Spinal cord (tissue), 10 donors: Measurements from ENCODE around the gene PRELP. TPM values are rescaled to one million over a fixed set of nuclear protein-coding genes. Genes with fewer than 3 reads are reported as not detected.

Experiments
- DNase-seq, 6 donors: peaks; one replicate each; pipeline versions ENCODE4 v3.0.0 to v3.0.0-alpha.2; 2013 to 2015; ENCODE audit warnings: low spot score in 6 of 6, low read depth in 4 of 6
- H3K27ac ChIP-seq: one replicate; pipeline ENCODE4 v1.5.1; 2013; ENCODE audit warnings: low read depth, low read length, control low read depth
- H3K27me3 ChIP-seq: one replicate; pipeline ENCODE4 v1.6.1; 2013; ENCODE audit warnings: low read length; ENCODE audit not compliant: control insufficient read depth, insufficient read depth
- H3K36me3 ChIP-seq: one replicate; pipeline ENCODE4 v1.6.1; 2013; ENCODE audit warnings: low read length; ENCODE audit not compliant: control insufficient read depth, insufficient read depth
- H3K4me1 ChIP-seq: one replicate; pipeline ENCODE4 v1.6.1; 2013; ENCODE audit warnings: low read length; ENCODE audit not compliant: control insufficient read depth, insufficient read depth
- H3K4me3 ChIP-seq: one replicate; pipeline ENCODE4 v1.5.1; 2013; ENCODE audit warnings: low read depth, low read length, control low read depth
- H3K9me3 ChIP-seq: one replicate; pipeline ENCODE4 v1.6.1; 2013; ENCODE audit warnings: low read length; ENCODE audit not compliant: control insufficient read depth, insufficient read depth
- WGBS: methylation state at CpG from one replicate; pipeline ENCODE4 v1.1.5; 2013; ENCODE audit warnings: missing lambda C conversion rate; ENCODE audit not compliant: insufficient coverage; 5-methylcytosine and 5-hydroxymethylcytosine counted together
- polyA plus RNA-seq, 2 donors: library from polyadenylated mRNA; unstranded; fragments of 120-200 nt; gene quantifications; one replicate each; pipeline ENCODE4 v1.2.1, GENCODE V29; 2013; ENCODE audit not compliant: insufficient read length in 2 of 2
- total RNA-seq, 2 donors: library from RNA; depleted of rRNA in 1 of 2; stranded (reverse); fragments of 120-200 nt in 1 of 2; fragments of >200 nt in 1 of 2; gene quantifications; one replicate each; pipeline versions ENCODE4 v1.2.3 to v1.2.4, GENCODE V29; 2013 to 2014
- donor health status: healthy.

PRELP gene
- total and polyA plus RNA-seq, 4 donors = 3.4 to 8.0 (median 4.0) TPM

DNA sequence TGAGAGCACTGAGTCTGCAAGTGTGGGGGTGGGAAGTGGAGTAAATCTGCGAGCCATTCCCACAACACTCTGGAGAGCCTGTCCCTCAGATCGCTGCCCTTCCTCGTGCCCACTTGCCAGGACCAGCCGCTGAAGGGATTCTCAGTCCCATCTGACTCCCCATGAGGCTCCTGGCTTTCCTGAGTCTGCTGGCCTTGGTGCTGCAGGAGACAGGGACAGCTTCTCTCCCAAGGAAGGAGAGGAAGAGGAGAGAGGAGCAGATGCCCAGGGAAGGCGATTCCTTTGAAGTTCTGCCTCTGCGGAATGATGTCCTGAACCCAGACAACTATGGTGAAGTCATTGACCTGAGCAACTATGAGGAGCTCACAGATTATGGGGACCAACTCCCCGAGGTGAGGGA lies 20.2 kb downstream of the PRELP start:
- H3K27me3 ChIP-seq = no peaks in the 10 kb centered on the region
- peaks cover 34% of the 10 kb centered on the region for H3K4me1 ChIP-seq
- H3K9me3 ChIP-seq = no peaks in the 10 kb centered on the region
- H3K27ac ChIP-seq = no peak overlapping the region
- no peak overlapping the region for H3K4me3 ChIP-seq
- DNase-seq = no peak
- WGBS = 68% methylated on average over 5 of the region's 7 CpGs
- no peaks in the 10 kb centered on the region for H3K36me3 ChIP-seq

DNA sequence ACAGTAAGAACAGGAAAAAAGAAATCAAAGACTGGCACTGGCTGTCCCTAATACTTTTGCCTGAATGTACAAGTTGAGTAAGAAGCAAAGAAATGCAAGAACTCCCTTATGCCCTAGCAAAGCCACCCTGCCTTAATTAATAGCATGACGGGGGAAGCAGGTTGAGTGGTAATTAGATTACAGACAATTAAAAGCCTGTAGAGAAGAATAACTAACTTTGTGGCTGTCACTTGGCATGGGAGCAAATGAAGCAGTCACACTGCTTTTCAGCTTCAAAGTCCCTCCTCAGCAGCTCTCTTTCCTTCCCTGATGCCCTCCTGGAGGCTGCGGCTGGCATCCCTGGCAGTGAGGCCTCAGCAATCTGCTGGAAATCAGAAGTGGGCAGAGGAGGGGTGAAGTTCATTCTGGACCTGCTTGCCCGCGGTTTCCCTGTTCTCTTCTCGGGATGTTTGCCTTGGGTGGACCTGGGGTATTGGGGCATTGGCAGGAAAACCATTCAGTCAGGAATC lies 21.7 kb downstream of the PRELP start:
- WGBS = no CpG with 5 or more reads among the region's 5 CpGs
- peak in 1 of 6 donors; percentile 78 for DNase-seq
- H3K27ac ChIP-seq = no peak overlapping the region
- H3K36me3 ChIP-seq = no peaks in the 10 kb centered on the region
- no peak overlapping the region for H3K4me3 ChIP-seq
- no peaks in the 10 kb centered on the region for H3K9me3 ChIP-seq
- H3K4me1 ChIP-seq = peaks cover 28% of the 10 kb centered on the region
- H3K27me3 ChIP-seq = no peaks in the 10 kb centered on the region

DNA sequence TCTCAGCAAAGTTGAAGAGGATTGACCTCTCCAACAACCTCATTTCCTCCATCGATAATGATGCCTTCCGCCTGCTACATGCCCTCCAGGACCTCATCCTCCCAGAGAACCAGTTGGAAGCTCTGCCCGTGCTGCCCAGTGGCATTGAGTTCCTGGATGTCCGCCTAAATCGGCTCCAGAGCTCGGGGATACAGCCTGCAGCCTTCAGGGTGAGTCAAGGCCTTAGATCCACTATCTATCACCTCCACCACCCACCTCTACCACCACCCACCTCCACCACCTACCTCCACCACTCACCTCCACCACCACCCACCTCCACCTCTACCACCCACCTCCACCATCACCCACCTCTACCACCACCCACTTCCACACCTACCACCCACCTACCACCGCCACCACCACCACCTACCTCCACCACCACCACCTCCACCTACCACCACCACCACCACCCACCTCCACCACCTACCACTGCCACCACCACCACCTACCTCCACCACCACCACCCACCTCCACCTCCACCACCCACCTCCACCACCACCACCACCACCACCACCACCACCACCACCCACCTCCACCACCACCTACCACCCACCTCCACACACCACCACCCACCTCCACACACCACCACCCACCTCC lies 24.2 kb downstream of the PRELP start:
- H3K4me1 ChIP-seq = peaks cover 30% of the 10 kb centered on the region
- 96% methylated on average over 6 of the region's 7 CpGs for WGBS
- H3K9me3 ChIP-seq = no peaks in the 10 kb centered on the region
- no peaks in the 10 kb centered on the region for H3K36me3 ChIP-seq
- H3K27ac ChIP-seq = no peak overlapping the region
- DNase-seq = no peak
- no peaks in the 10 kb centered on the region for H3K27me3 ChIP-seq
- no peak overlapping the region for H3K4me3 ChIP-seq

DNA sequence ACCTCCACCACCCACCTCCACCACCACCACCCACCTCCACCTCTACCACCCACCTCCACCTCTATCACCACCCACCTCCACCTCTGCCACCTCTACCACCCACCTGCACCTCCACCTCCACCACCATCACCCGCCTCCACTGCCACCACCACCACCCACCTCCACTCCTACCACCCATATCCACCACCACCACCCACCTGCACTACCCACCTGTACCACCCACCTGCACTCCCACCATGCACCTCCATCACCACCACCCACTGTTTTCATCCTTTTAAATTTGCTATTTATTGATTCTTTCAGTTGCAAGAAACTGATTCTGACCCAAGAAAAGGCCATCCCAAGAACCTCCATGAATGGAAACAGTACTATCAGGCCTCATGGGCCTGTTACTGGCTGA lies 24.7 kb downstream of the PRELP start:
- Histone ChIP-seq H3K9me3 (no peaks in the 10 kb centered on the region), H3K36me3 (no peaks in the 10 kb centered on the region), H3K27me3 (no peaks in the 10 kb centered on the region), H3K4me1 (peaks cover 33% of the 10 kb centered on the region), H3K27ac (no peak overlapping the region), H3K4me3 (no peak overlapping the region)
- 100% methylated on average over 1 of the region's 1 CpG for WGBS
- DNase-seq = no peak

DNA sequence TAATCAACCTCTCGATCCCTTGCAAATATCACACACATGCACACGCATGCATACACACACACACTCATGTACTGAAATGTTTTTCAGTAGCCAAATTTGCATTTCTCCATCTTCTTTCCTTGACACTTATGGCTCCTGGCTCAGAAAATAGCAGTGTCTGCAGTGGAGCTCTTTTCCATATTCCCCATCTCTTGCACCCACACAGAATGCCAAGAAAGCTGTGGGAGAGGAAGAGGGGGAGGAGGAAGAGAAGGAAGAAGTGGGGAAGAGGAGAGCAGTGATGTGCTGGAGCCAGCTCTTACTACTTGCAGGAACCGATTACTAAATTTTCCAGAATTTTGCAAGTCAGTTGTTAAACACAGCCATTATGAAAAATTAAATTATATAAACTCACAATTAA lies 28.2 kb downstream of the PRELP start:
- DNase-seq = peak in 1 of 6 donors; percentile 77
- H3K27ac ChIP-seq = no peak overlapping the region
- H3K36me3 ChIP-seq = no peaks in the 10 kb centered on the region
- H3K9me3 ChIP-seq = no peaks in the 10 kb centered on the region
- H3K27me3 ChIP-seq = no peaks in the 10 kb centered on the region
- 91% methylated on average over 2 of the region's 3 CpGs for WGBS
- no peak overlapping the region for H3K4me3 ChIP-seq
- peaks cover 37% of the 10 kb centered on the region for H3K4me1 ChIP-seq

DNA sequence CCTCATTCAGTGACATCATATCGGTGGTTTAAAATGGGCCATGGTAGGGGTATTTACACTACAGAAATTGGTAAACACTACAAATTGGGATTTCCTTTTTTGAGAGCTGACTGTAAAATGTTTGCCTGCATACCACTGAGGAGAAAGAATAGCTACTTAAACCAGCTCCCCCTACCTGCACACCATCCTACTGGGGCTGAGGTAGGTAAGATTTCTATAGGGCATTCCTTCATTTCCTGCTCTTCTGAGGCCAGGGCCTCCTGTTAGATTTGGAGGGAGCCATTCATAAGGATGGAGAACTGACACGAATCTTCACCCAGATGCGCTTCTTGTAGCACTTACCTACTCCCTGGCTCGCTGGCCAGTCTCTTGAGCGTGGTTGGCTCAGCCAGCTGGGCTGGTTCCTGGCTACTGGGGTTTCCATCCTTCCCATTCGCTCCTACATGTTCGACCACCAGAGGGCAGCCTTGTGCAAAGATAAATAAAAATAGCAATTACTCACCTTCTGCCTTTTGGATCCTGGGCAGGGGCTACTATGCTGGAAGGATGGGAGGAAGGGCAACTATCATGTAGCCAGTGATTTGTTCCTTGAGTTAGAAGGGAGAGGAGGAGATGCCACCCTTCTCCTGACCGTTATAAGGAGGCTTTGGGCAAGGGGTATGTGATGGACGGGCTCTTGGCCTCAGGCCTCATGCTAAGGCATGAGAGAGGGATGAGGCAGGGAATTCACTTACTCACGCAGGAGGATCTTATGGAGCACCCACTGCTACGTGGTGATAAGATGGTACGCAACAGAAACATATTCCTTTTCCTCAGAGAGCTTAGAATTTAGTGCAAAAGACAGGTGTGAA lies 29.0 kb downstream of the PRELP start:
- WGBS = 30% methylated on average over 5 of the region's 12 CpGs
- H3K27ac ChIP-seq = no peak overlapping the region

DNA sequence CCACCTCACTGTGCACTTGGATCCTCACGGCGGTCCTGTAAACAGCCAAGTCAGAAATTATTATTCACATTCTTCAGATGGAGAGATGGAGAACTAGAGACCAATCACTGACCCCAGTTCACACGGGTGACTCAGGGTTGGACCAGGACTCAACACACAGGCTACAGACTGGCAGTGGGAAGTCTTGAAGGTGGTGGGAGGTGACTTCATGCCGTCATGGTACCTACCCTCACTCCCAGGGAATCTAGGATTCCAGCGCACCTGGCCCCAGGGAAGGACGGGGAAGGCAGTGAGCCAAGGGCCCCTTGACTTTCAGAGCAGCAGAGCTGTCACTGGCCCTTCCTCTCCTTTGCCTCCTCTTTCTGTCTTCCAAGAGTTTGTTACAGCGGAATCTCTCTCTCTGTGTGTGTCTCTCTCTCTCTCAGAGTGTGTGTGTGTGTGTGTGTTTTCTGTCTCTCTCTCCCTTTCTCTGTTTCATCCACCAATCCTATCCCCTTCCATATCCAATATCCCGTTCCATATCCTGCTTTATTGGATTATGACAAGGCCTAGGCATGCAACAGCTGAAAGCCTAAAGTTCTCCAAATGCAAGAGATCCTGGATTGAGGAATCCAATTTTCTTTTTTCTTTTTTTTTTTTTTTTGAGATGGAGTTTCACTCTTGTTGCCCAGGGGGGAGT lies 30.1 kb downstream of the PRELP start:
- H3K4me1 ChIP-seq = peaks cover 41% of the 10 kb centered on the region
- no peaks in the 10 kb centered on the region for H3K36me3 ChIP-seq
- no peak for DNase-seq
- H3K4me3 ChIP-seq = no peak overlapping the region
- H3K9me3 ChIP-seq = no peaks in the 10 kb centered on the region
- no peak overlapping the region for H3K27ac ChIP-seq
- 80% methylated on average over 1 of the region's 8 CpGs for WGBS
- H3K27me3 ChIP-seq = no peaks in the 10 kb centered on the region

More for the DNA sequence above, 29.0 kb downstream of the PRELP start:
- DNase-seq = peak in 3 of 6 donors; percentile 73 to 95 (median 91)
- Histone ChIP-seq H3K27me3 (no peaks in the 10 kb centered on the region), H3K4me3 (no peak overlapping the region), H3K4me1 (peaks cover 41% of the 10 kb centered on the region), H3K9me3 (no peaks in the 10 kb centered on the region), H3K36me3 (no peaks in the 10 kb centered on the region)

DNA sequence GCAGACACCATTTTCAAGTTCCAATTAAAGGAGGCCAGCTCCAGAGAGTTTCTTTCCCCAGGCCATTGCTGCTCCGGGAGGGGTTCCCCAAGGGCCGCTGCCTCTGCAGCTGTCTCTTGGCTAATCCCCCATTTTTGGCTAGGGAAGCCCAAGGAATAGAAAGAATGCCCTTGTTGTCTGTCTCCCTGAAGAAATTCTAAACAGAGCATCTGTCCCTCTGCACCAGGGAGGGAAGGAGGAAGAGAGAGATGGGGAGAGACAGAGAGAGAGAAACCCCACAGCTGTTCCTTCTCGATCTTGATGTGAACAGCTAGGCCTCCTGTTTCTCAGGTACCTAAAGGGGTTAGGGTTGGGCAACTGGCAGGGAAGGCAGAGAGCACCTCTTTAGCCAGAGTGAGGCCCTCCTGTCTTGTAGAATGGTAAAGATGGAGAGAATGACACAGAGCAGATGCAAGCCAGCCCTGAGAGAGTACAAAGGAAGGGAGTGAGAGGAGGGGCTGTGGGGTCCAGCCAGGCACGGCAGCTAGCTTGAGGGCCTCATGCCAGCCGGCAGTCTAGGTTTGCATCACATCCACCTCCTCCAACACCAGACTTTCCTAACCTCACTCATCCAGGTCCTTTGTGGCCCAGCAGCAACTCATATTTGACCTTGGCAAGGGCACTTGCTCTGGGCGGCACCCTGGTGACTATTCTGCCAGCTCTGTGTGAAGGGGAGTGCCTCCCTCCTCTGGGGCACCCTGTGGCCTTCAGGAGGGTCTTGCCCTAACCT lies 31.4 kb downstream of the PRELP start:
- H3K9me3 ChIP-seq = no peaks in the 10 kb centered on the region
- no peak overlapping the region for H3K4me3 ChIP-seq
- H3K27ac ChIP-seq = peak overlapping the region; percentile 81
- H3K4me1 ChIP-seq = peaks cover 41% of the 10 kb centered on the region
- DNase-seq = peak in 2 of 6 donors; percentile 74 to 80
- H3K36me3 ChIP-seq = no peaks in the 10 kb centered on the region
- H3K27me3 ChIP-seq = no peaks in the 10 kb centered on the region
- 14% methylated on average over 4 of the region's 6 CpGs for WGBS

DNA sequence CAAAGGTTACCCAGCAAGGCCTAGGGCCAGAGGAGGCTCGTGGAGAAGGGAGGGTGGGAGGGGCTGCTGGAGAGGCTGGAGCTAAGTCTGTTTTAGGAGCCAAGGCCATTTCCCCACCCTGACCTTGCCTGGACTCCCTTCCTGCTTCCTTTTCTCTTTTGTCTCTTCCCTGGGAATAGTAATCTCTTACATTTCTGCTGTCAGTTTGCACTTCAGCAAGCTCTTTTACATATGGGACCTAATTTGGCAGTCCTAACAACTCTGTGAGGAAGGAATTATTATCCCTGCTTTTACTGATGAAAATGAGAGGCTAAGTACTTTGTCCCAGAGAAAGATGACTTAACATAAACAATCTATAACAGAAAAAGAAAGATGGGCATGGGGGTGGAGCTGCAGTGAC lies 32.2 kb downstream of the PRELP start:
- peaks cover 45% of the 10 kb centered on the region for H3K4me1 ChIP-seq
- peak overlapping the region; percentile 81 for H3K27ac ChIP-seq
- H3K9me3 ChIP-seq = no peaks in the 10 kb centered on the region
- no peaks in the 10 kb centered on the region for H3K36me3 ChIP-seq
- H3K4me3 ChIP-seq = no peak overlapping the region
- no CpG with 5 or more reads among the region's 1 CpG for WGBS
- H3K27me3 ChIP-seq = no peaks in the 10 kb centered on the region
- peak in 1 of 6 donors; percentile 55 for DNase-seq
